KBM-7 (cell line): Measurements from ENCODE around the gene FAM53B.
A peak's percentile ranks its signal among the peaks of the same experiment; 100 is the strongest.
"Not testable (repeated sequence)": the region's sequence is repeated elsewhere in the genome, so short reads cannot be mapped to it uniquely, and the experiment has no call there.

Experiments used
- DNase-seq: peaks from one replicate; pipeline ENCODE4 v3.0.0-alpha.2; 2015
- in situ Hi-C: fragments of 300-500 bp; cut with MboI; formaldehyde crosslinking; loops from 2 replicates; pipeline ENCODE4 v1.14.3; 2020; ENCODE audit warnings: low sequenced_read_pairs, low pct_unique_long_range_greater_than_20kb, mixed read lengths

FAM53B gene

GRCh38 chr10:124612611-124613498 is 131.3 kb downstream of the FAM53B start:
- DNase-seq, result peak; percentile 16
- in situ Hi-C loops, result no loop called here

DNA sequence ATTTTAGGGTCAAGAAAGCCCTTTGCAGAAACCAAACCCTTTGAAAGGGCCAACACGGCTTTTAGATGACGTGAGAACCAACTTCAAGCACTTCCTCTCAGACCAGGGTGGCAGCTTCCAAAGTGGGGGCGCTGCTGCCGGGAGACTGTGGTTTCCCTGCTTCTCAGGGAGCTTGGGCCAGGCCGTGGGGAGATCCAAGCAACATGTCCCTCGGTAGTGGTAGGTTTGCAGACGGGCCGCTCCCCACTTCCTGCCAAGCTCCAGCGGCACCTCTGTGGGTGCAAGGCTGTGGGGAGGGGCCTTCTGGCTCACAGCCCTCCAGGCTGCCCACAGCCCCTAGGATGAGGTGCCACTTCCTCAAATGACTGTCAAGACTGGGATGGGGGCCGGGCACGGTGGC is 132.4 kb downstream of the FAM53B start:
- DNase-seq, result peak; percentile 83

DNA sequence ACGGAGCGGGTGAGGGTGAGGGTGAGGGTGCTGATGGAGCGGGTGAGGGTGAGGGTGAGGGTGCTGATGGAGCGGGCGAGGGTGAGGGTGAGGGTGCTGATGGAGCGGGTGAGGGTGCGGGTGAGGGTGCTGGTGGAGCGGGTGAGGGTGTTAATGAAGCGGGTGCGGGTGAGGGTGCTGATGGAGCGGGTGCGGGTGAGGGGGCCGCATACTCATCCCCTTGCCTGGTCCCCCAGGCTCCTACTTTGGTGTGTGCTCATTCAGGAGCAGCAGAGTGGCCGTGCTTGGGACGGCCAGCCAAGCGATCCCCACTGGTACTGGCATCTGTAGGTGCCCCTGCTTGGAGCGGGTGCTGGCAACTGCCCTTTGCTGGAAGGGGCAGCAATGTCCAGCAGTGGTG is 133.3 kb downstream of the FAM53B start:
- in situ Hi-C loops, DNase-seq: not testable (repeated sequence)

More for the DNA sequence above, 132.4 kb downstream of the FAM53B start:
- in situ Hi-C loops, result no loop called here

- in situ Hi-C loops, DNase-seq: not testable (repeated sequence)
Observed at GRCh38 chr10:124610186-124610585, 134.0 kb downstream of the FAM53B start.

GRCh38 chr10:124609698-124610097 is 134.5 kb downstream of the FAM53B start:
- in situ Hi-C loops, result no loop called here
- no peak for DNase-seq

GRCh38 chr10:124608093-124608721 is 136.0 kb downstream of the FAM53B start:
- in situ Hi-C loops, result no loop called here

GRCh38 chr10:124607693-124608092 is 136.5 kb downstream of the FAM53B start:
- no peak for DNase-seq
- in situ Hi-C loops, result no loop called here

More at GRCh38 chr10:124608093-124608721, 136.0 kb downstream of the FAM53B start:
- DNase-seq, result no peak

- in situ Hi-C loops, result no loop called here
- peak; percentile 18 for DNase-seq
Observed at GRCh38 chr10:124606822-124607221, 137.4 kb downstream of the FAM53B start.

DNA sequence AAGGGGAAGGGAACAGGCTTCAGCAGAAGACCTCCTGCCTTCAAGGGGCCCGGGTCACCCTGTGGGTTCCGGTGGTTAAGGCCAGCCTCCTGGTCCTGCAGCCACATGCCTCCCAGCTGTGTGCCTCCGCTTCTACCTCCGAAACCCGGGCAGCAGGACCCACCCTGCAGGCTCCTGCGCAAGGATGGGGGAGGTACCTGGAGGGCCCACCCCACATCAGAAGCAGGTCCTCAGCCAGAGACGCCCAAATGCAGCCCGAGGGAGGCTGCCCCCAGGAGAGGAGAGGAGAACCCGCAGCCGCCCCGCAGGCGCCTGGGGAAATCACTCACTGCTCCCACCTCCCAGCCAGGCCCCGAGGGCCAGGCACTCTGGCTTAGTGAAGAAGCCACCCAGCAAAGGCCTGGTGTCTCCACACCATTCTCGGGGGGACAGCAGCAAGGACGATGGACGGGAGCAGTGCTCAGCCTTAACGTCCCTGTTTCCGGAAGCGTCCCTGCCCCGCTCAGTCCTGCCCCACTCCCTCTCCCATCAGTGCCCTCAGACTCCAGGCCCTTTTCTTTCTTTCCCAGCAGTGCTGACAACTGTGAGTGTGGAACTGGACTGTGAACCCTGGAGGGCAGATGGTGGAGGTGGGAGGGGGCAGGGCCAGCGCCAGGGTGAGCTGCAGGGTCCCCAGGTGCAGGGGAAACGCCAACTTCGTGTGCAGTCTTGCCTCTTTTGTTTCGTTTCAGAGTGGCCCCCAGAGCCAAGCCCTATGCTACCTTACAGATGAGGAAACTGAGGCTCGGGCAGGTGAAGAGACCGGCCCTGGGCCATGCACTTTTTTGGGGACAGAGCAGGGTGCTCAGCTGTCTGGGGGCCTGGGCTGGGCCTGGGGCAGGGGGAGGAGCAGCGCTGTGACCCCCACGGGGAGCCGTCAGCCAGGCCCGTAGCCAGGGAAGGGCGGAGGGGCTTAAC is 138.0 kb downstream of the FAM53B start:
- in situ Hi-C loops, result no loop called here
- no peak for DNase-seq

- no peak for DNase-seq
- in situ Hi-C loops, result no loop called here
Observed at GRCh38 chr10:124605481-124605855, 138.7 kb downstream of the FAM53B start.

DNA sequence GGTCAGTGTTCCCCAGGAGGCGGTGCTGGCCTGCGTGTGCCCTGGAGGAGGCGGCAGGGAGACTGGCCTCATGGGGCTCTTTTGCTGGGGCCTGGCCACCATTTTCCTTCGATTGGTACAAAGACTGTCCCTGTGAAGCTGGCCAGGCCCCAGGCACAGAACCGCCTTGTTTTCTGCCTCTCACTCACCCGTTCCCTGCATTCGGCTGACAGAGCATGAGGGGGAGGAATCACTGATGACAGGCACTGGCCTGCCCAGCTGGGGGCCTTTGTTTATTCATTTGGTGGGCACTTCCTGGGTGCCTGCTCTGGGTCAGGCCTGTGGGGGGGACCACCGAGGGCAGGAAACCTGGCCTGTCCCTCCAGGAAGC is 139.2 kb downstream of the FAM53B start:
- in situ Hi-C loops, result no loop called here
- DNase-seq, result no peak

DNA sequence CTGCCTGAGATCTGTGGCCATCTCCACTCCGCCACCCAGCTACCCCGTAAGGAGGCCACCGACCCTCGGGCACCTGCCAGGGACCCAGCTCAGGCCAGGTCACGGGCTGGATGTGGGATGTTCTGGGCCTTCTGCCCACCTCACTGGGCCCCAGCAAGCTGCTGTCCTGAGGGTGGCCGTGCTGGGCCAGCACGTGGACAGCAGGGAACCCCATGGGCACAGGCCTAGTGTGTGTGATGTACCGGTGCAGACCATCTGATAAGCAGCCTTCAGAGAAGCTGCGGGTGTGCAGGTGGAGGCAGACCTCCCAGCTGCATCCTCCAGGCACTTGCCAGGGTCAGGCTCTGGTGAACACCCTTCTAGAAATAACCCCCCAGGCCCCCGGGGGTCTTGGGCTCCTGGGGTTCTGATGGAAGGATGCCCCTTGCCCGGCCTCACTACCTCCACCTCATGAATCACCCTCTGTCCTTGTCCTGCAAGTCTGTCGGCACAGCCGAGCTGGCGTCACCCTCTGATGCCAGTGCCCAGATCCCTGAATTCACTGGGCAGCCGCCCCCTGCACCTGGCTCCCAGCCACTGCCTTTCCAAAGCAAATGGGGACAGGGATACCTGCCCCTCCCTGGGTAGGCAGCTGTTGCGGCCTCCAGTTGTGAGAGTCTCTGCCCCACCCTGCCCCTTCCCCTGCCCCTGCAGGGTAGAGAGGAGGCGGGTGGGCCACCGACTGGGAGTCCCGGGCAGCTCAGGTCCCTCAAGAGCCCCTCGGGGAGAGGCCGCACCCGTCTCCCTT is 139.8 kb downstream of the FAM53B start:
- no peak for DNase-seq
- in situ Hi-C loops, result no loop called here

DNA sequence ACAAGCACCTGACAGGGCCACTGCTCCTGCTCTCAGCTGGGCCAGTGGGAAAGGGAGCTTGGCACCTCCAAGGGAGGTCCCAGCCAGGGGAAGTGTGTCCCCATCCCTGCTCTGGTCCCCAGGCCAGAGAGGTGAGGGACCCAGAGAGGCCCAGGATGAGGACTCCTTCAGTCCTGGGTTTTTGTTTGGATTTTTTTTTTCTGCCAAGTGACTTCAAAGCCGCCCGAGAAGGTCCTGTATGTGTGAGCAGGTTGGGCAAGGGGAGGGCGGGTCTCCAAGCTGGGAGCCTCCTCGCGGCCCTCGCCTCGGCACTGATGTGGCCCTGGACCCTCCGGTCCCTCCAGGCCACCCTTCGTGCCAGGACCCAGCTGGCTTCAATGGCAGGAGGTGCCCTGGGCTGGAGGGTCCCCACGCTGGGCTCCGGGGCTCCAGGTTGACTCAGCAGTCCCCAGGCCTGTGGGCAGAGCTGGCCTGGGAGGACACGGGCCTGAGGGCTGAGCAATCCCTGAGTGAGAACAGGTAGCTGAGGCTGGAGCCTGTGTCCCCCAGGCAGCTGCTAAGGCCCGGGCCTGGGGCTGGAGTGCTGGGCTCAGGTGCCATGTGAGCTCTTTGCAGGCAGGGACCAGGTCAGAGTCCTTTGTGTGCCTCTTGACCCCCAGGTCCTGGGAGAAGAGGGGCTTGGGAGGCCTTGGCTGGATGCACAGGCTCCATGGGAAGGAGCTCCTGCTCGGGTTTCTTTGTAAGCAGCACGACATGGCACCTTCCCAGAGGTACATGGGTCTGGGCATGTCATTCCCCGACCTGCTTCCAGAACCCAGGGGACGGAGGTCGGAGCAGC is 140.6 kb downstream of the FAM53B start:
- in situ Hi-C loops, result no loop called here
- no peak for DNase-seq

- in situ Hi-C loops, result no loop called here
- DNase-seq, result no peak
Observed at GRCh38 chr10:124602646-124603365, 141.4 kb downstream of the FAM53B start.

GRCh38 chr10:124602121-124602561 is 142.0 kb downstream of the FAM53B start:
- in situ Hi-C loops, result no loop called here
- no peak for DNase-seq

- DNase-seq, result no peak
- in situ Hi-C loops, result no loop called here
Observed at GRCh38 chr10:124601431-124602120, 142.6 kb downstream of the FAM53B start.

DNA sequence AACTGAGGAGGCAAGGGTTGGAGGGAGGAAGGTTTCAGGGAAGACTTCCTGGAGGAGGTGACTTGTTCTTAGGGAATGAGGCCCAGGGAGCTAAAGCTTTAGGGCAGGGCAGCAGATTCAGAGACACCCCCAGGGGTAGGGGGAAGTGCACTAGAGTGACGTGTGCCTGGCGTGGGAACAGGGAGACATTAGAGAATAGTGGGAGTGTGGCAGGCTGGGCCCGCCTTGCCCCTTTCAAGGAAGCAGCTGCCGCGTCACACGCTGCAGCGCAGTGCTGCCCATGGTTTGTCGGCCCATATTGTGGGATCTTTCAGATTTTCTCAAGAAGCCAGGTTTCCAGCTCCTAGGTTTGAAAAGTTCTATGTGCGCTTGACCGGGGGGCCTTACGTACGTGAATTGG is 143.2 kb downstream of the FAM53B start:
- no peak for DNase-seq
- in situ Hi-C loops, result no loop called here
